ENCODE results near the gene AFF3. TPM values are rescaled to one million over a fixed set of nuclear protein-coding genes. Genes with fewer than 3 reads are reported as not detected.
A peak's percentile ranks its signal among the peaks of the same experiment; 100 is the strongest.

AFF3 gene
- total RNA-seq, 4 donors from 2014 or later, result 2.1 to 7.3 (median 3.5) TPM

GRCh38 chr2:99714349-99714748 lies 428.0 kb downstream of the AFF3 start:
- DNase-seq (ENCODE audit: low spot score in 2 of 2), result no peak
- no peak overlapping the region for H3K4me3 ChIP-seq (ENCODE audit: low read depth, poor library complexity, severe bottlenecking)
- no peak for TF ChIP-seq CTCF (IDR thresholded peaks at IDR 0.05)
- no peak for TF ChIP-seq POLR2A (IDR thresholded peaks at IDR 0.05)
- WGBS, 2 donors, result 75 to 88% methylated on average over 2 of the region's 2 CpGs
- intact Hi-C loops (cut with DNase I; ENCODE audit: low total_unique reads), result no loop called here

- 55 to 57% methylated on average over 9 of the region's 9 CpGs for WGBS, 2 donors
- TF ChIP-seq CTCF (IDR thresholded peaks at IDR 0.05) (no peak), POLR2A (IDR thresholded peaks at IDR 0.05) (no peak)
- H3K4me3 ChIP-seq (ENCODE audit: low read depth, poor library complexity, severe bottlenecking), result no peak overlapping the region
- intact Hi-C loops (cut with DNase I; ENCODE audit: low total_unique reads), result no loop called here
- DNase-seq (ENCODE audit: low spot score in 2 of 2), result no peak
Observed at GRCh38 chr2:99711144-99711543, 431.2 kb downstream of the AFF3 start.

- intact Hi-C loops (cut with DNase I; ENCODE audit: low total_unique reads), result no loop called here
- no peak overlapping the region for H3K4me3 ChIP-seq (ENCODE audit: low read depth, poor library complexity, severe bottlenecking)
- 28 to 42% methylated on average over 6 of the region's 6 CpGs for WGBS, 2 donors
- no peak for TF ChIP-seq POLR2A (IDR thresholded peaks at IDR 0.05)
- no peak for TF ChIP-seq CTCF (IDR thresholded peaks at IDR 0.05)
- no peak for DNase-seq (ENCODE audit: low spot score in 2 of 2)
Observed at GRCh38 chr2:99710721-99711120, 431.7 kb downstream of the AFF3 start.

- 36 to 79% methylated on average over 2 of the region's 2 CpGs for WGBS, 2 donors
- DNase-seq (ENCODE audit: low spot score in 2 of 2), result no peak
- H3K4me3 ChIP-seq (ENCODE audit: low read depth, poor library complexity, severe bottlenecking), result no peak overlapping the region
- intact Hi-C loops (cut with DNase I; ENCODE audit: low total_unique reads), result no loop called here
- TF ChIP-seq POLR2A (IDR thresholded peaks at IDR 0.05) (no peak), CTCF (IDR thresholded peaks at IDR 0.05) (no peak)
Observed at GRCh38 chr2:99709229-99709628, 433.2 kb downstream of the AFF3 start.

GRCh38 chr2:99708231-99708630 lies 434.2 kb downstream of the AFF3 start:
- WGBS, 2 donors, result 27 to 39% methylated on average over 3 of the region's 3 CpGs
- H3K4me3 ChIP-seq (ENCODE audit: low read depth, poor library complexity, severe bottlenecking), result no peak overlapping the region
- intact Hi-C loops (cut with DNase I; ENCODE audit: low total_unique reads), result no loop called here
- TF ChIP-seq CTCF (IDR thresholded peaks at IDR 0.05) (no peak), POLR2A (IDR thresholded peaks at IDR 0.05) (no peak)
- peak in 1 of 2 donors; percentile 36 for DNase-seq (ENCODE audit: low spot score in 2 of 2)

GRCh38 chr2:99707592-99707991 lies 434.8 kb downstream of the AFF3 start:
- no peak for DNase-seq (ENCODE audit: low spot score in 2 of 2)
- 63 to 72% methylated on average over 1 of the region's 1 CpG for WGBS, 2 donors
- no peak for TF ChIP-seq POLR2A (IDR thresholded peaks at IDR 0.05)
- no peak for TF ChIP-seq CTCF (IDR thresholded peaks at IDR 0.05)
- intact Hi-C loops (cut with DNase I; ENCODE audit: low total_unique reads), result no loop called here
- no peak overlapping the region for H3K4me3 ChIP-seq (ENCODE audit: low read depth, poor library complexity, severe bottlenecking)

All from lower leg skin (tissue), 4 donors.